NCI-H2081 (cell line): ENCODE data around the gene PTPRN.
"Not testable (repeated sequence)": the region's sequence is repeated elsewhere in the genome, so short reads cannot be mapped to it uniquely, and the experiment has no call there.

Experiments used
- DNase-seq, 2 experiments: peaks; one replicate each; lab custom pipeline; 2025; lab: John Stamatoyannopoulos, UW

Gene PTPRN

DNA sequence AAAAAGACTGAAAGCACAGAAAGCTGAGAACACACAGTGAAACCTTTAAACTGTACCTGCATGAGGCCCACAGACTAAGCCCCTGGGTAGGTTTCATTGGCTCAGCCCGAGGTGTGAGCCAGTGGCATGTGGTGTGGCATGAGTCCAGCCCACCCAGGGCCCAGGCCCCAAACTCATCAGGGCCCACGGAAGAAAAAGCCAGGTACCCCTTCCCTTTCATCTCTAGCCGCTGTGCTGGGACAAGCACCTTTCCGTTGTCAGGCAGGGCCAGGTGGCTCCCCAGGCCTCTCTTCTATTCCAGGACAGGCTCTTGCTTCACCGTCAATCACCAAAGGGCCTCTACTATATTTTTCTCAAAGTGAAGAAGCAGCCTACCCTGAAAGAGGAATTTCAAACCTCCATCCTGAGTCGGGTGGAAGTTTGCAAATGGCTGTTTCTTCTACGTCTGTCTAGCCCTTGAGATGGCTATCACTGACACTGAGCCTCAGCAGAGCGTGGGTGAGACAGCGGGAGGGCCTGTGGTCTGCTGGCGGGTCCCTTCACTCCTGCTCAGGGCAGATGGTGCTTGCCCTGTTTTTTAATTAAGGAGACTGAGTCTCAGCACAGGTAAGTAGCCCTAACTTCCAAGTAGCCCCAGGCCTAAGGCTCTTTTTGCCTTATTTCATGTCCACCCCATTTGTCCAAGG is 21.5 kb downstream of the PTPRN start:
- no peak for DNase-seq

DNA sequence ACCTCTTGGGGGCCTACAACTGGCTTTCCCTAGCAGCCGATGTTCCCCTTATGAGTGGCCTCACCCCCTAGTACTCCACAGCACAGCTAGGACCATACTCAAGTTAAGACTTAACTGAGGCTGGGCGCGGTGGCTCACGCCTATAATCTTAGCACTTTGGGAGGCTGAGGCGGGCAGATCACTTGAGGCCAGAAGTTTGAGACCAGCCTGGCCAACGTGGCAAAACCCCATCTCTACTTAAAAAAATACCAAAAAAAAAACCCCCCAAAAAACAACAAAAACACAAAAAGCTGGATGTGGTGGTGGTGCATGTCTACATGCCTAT is 22.1 kb downstream of the PTPRN start:
- DNase-seq: not testable (repeated sequence)

DNA sequence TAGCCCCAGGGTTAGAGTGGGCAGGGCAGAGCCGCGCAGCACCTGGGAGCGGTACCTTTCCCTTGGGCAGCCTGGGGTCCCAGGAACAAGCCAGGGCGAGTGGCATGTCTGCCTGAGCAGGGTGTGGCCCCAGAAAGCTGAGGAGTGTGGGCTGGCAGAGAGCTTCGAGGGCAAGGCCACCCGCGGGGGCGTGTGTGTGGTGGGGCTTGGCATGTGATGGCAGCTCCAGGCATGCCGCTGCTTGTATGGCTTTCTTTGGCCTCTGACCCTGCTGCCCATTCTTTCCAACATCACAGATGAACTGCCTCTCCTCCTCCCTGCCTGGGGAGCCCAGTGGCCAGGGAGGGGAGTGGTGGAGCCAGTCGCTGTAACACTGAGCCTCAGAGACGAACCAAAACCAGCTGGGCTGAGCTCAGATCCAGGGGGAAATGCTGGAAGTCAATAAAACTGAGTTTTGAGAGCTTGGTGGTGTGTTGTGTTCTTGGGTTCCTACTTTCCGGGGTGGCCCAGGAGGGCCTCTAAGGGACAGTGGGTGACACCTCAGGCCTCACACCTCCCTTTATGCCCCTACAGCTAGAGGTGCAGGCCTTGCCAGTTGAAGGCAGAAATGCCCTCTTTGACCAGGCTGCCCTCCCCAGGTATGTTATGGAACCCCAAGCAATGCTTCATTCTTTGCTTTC is 22.6 kb downstream of the PTPRN start:
- no peak for DNase-seq

DNA sequence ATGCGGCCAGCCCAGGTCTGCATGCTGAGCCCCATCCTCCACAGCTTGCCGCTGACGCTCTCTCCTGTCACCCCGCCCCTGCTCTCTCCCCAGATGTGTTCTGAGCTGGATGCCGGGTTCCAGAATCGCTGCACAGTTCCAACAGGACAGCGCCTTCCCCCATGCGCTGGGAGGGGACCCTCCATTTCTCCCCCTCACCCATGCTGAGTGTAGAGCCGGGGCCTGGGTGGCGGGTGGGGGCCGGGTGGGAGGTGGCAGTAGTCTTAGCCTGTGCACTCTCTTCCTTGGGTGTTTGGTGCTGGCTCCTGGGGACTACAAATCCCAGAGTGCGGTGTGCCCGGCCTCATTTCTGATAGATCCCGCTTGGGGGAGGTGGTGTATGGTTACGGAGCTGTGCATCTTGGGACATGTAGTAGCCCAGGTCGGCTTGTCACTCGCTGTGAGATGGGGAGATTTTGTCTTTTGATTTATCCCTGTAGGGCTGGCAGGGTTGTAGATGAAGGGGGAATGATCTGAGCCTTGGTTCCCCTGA is 23.2 kb downstream of the PTPRN start:
- no peak for DNase-seq

DNA sequence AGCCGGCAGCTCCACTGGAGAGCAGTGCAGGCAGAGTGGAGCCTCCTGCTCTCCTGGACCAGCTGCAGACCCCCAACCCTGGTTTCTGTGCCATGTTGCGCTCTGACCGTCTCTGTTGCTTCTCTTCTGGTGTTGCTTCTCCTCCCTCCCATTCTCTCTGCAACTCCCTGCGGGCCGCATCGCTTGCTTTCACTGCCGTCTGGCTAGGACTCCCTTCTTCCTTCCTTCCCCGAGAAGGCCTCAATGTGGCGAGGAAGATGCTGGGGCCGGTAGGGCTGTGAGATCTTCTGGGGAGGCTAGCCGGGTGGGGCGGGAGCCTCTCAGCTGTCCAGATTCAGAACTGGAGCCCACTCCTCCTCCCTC is 23.8 kb downstream of the PTPRN start:
- DNase-seq: no peak

DNA sequence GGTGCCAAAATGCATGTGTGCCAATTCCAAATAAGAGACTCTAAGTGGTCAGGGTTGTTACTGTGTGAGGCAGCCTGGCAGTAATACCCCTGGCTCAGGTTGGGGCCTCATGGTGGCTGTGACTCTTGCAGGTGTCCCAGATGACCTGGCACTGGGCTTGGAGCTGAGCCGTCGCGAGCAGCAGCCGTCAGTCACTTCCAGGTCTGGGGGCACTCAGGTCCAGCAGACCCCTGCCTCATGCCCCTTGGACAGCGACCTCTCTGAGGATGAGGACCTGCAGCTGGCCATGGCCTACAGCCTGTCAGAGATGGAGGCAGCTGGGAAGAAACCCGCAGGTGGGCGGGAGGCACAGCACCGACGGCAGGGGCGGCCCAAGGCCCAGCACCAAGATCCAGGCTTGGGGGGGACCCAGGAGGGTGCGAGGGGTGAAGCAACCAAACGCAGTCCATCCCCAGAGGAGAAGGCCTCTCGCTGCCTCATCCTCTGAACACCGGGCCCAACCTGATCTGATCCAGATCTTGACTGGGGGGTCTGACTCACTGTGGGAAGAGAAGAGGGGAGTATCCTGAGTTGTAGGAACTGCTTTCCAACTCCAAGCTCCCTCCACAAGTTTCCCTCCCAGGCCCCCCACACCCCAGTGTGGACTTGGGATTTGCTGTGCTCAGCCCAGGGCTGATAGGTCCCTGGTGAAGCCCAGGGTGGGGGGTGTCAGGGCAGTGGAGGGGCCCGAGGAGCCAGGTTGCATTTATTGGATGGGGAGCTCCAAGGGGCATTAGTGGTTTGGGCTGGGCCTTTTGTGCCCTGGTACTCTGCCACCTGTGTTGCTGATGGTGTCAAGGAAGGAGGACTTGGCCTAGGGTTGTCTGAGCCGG is 24.5 kb downstream of the PTPRN start:
- no peak for DNase-seq

DNA sequence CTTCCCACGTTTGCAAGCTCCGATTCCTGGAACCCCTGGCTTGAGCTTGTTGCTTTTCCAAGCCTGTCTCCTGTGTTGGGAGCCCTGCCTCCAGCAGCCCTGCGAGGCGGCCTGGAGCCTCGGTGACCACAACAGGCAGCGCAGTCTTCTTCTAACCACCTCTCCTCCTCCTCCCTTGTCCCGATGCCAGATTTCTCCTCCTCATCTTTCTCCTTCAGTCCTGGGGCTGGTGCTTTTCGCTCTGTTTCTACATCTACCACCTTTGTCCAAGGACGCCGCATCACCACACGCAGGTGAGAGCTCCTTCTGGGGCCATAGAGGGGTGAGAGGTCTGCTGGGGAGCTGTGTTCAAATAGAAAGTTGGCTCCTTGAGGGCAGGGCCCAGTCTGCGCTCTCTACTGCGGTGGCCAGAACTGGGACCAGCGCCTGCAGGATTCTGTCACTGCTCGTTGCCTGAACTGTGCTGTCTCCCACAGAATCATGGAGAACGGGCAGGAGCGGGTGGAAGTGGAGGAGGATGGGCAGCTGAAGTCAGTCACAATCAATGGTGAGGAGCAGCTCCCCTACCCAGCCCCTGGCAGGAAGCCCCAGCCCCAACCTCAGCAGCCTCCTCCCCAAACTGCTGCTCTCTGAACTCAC is 26.1 kb downstream of the PTPRN start:
- DNase-seq: no peak

DNA sequence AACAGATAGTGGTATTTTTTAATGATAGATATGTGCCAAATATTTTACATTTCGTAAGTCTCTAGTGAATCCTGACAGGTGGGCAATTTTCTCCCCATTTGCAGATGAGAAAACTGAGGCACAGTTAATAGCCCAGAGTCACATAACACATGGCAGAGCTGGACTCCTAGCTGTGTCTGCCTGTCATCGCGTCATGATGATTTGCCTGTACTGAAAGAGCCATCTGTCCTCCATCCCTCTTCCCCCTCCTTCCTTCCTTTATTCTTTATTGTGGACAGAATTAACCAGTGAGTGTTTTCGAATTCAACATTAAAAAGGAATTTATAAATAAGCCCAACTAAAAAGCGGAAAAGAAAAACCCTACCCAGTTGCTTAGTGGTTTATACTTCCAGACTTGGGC is 26.8 kb downstream of the PTPRN start:
- DNase-seq: no peak

DNA sequence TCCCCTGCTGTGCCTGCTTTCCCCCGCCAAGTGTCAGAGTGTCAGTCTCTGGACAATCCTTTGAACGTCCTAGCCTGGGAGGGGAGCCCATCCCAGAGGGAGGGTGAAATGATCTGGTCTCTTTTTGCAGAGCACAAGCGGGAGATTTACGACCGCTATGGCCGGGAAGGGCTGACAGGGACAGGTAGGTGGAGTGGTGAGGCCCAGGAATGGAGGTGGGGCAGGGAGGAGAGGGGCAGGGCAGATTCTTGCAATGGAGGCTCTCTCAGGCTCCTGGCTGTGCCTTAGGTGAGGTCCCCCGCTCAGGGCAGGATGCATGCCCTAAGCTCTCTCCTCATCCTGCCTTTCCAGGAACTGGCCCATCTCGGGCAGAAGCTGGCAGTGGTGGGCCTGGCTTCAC is 27.6 kb downstream of the PTPRN start:
- DNase-seq: no peak

DNA sequence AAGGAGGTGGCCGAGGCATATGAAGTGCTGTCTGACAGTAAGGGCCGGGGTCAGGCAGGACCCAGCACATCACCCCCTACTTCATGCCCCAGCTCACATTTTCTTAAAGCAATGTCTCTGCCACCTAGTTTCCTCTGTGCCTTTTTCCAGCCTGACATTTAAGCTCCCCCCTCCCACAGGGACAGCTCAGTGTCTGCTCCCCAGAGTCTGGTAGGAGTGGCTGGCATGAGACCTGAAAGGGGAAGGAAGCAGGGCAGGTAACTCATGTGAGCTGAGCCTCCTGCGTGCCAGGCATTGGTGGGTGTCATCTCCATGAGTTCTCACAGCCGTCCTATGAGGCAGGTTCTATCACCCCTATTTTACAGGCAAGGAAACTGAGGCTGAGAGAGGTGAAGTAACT is 28.6 kb downstream of the PTPRN start:
- no peak for DNase-seq

DNA sequence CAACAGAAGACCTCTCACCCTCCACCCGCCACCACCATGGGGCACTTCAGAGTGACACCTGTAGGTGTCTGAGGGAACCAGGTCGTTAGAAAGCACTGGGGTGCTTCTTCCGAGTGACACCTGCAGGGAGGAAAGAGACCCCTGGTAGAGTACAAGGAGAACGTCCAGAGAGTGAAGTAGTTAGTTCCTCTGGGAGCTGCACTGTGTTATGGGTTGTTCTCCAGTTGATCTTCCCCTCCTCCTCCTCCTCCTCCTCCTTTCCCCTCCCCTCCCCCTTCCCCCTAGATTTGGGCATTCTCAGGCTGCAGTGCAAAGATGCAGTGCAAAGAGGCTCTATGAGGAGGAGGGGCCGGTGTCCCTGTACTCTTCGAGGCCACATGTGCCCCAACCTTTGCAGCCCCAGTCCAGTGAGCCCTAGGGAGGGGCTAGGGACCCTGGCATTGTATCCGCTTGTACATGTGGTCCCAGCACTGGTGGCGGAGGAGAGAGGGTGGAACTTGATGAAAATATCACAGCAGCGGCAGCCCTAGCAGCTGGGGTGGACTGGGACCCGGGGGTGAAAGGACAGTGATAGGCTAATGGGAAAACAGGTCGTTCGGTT is 29.2 kb downstream of the PTPRN start:
- DNase-seq: no peak

DNA sequence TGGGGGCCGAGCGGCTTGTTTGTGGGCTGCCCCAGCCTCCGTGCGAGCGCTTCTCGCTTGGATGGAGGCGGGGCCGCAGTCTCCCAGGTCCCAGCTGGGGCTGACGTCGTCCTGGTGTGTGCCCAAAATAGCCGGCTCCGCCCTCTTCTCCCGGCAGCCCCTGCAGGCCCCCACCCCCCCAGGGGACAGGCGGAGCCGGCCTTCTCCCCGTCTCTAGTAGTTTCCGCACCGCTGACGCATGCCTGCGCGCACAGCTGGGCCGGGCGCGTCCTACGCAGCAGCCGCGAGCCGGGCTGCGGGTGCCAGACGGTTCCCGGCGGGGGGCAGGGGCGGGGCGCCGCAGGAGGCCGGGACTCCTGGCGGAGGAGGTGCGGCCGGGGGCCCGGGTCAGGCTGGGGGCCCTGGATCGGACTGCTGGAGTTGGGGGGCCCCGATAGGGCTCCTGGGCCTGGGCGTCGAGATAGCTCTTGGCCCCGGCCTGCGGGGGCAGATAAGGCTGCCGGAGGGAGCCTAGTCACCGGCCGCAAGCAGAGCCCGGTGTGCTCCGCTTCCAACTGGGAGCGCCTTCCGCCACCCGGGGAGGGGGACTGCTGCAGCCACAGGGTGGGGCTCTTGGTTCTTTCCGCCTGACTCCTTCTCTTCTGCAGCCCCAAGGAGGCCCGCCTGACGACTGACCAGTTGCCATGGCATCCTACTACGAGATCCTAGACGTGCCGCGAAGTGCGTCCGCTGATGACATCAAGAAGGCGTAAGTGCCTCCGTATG is 29.9 kb downstream of the PTPRN start, which contains the start of gene DNAJB2:
TSS of gene DNAJB2 (plus strand) at position 216 of the 765 bp plus-strand sequence. CDS start at position 684, 468 bp downstream.
- DNase-seq: peak; percentile 97

DNA sequence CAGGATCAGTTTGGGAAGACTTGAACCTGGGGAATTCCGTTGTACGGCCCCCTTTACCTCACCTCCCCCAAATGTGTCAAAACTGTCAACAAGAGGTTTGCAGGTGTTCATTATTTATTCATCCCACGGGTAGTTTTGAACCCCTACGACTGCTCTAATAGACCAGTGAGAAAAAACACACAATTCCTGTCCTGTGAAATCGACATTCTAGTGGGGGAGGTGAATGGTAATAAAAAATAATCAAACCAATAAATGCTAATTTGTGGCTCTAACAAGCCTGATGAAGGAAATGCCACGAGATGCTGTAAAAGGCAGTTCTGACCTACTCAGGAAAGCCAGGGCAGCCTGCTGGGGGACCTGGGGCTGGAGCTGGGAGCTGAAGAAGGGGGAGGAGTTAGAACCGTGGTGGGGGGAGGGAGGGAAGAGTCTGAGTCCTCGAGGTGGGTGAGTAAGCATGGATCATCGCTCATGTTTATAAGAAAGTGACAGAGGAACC is 30.5 kb downstream of the PTPRN start:
- DNase-seq: no peak

DNA sequence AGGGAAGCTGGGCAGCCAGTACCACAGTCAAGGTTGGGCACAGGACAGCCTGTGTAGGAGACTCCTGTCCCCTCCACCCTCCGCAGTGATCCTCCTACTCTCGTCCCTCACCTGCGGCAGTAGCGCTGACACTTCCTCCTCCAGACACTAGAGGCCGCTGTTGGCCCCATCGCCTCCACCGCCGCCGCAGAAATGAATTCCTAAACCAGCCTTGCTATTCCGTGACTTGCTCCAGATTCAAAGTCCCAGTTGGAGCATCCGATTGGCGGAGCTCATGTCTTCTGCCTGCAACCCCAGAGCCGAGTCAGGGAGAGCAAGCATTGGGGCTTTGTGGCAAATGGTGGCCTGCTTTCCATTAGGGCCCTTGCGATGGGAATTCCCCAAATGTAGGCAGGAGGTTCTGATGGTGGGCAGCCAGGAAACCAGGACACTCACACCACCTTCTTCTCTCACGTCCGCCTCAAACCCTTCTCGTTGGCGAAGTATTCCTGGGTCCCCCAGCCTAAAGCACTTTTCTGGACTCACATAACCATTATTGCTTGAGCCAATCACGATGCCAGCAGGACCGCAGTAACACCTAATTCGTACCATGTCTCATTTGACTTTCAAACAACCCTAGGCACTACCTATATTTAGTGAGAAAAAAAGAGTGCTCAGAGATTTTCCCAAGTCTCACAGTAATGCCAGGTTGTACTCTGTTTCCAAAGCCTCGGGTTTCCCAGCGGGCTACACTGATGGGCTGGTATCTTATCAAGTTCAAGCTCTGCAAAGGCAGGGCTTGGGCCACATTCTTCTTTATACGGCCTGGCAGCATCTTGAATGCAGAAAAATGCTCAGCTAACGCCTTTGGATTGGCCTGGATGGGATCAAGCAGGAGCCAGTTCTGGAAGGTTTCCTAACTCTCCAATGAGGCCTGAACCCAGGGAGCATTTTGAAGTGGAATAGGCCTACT is 31.2 kb downstream of the PTPRN start:
- peak; percentile 70 to 71 for DNase-seq

DNA sequence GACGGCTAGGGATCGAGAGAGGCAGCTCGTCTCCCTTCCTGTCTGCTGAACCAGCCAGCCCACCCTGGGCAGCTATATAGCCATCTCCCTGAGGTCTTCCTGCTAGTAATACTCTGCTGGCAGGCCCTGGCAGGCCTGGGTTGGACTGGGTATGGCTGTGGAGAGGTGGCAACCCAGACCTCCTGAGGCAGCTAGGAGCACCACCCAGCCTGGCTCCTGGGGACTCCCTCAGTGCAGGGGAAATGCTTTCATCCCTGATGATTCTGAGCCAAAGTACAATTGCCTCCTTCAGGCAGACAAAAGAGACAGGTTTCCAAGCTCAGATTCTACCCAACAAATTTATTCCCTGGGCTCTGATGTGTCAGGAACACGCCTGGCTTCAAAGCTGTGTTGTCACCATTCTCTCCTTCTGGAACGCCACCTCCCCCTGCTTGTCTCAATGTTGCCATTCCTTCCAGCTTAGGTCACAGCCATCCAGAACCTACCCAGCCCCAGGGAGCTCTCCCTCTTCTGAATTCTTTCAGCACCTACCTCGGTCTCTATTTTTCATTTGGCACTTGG is 34.8 kb downstream of the PTPRN start:
- DNase-seq: no peak

DNA sequence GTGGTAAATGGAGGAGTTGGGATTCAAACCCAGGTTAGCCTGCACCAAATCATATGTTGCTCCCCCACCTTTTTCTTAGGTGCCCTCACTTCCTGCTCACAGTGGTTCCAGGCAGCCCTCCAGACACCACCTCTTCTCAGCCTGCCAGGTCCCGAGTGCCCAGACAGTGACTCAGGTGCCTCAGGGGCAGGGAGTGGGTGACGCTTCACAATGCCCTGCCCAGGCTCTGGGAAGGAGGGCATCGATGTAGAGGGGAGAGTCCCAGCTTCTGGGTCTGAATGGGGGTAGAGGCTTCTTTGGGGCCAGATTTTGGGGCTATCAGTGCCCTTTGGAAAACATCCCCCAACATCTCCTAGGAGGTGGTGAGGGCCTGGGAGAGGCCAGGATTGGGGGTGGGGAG is 35.3 kb downstream of the PTPRN start:
- no peak for DNase-seq

DNA sequence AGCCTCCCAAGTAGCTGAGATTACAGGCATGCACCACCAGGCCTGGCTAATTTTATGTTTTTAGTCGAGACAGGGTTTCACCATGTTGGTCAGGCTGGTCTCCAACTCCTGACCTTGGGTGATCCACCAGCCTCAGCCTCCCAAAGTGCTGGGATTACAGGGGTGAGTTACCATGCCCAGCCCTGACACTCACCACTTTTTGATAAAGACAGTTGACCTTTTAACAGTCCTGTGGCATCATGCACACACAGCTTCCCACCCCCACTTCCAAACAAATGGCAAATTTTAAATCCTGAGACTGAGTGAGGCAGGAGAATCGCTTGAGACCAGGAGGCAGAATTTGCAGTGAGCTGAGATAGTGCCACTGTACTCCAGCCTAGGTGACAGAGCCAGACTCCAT is 36.2 kb downstream of the PTPRN start:
- no peak for DNase-seq

DNA sequence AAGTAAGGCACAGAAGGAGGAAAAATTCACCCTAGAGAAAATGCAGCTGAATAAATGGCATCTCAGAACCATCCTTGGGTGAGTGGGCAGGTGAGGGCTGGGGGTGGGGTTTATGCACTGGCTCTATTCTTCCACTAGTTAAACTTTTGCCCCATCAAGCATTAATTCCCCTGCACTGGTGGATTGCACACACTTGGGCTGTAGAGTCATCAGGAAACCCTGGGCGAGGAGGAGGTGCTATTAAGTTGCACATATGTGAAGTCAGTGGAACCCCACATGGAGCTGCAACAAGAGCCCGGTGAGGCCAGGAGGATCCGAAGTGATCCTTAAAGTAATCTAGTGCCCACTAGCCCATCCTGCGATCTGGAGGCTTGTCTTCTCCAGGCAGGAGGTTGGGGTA is 36.8 kb downstream of the PTPRN start:
- no peak for DNase-seq

DNA sequence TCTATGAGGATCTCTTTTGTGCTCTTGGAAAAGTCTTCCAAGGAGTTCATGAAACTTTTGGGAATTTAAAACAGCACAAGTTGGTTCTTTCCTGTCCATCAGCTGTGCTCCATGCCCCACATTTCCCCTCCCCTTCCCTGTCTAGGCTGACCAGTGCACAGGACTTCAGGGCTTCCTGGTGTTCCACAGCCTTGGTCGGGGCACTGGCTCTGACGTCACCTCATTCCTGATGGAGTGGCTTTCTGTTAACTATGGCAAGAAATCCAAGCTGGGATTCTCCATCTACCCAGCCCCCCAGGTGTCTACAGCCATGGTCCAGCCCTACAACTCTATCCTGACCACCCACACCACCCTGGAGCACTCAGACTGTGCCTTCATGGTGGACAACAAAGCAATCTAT is 38.2 kb downstream of the PTPRN start:
- DNase-seq: no peak

DNA sequence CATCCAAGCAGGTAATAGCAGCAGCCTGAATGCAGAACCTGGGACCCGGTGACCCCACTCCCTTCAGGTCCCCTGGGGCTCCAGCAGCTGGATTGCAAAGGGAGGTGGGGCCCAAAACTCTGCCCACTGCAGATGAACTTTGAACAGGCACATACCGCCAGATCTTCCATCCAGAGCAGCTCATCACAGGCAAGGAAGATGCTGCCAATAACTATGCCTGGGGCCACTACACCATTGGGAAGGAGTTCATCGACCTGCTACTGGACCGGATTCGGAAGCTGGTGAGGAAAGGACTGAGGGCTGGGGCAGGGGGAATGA is 39.2 kb downstream of the PTPRN start:
- no peak for DNase-seq
